Heart left ventricle (tissue), 13 donors: ENCODE data around the gene DMBT1.

Experiments used
- CTCF ChIP-seq, 12 donors: fragments of 200-600 bp; sonication (generic) in 4 of 12; IDR thresholded peaks; one replicate each; pipeline versions ENCODE4 v1.5.0 to v1.8.0; 2018 to 2022; ENCODE audit warnings: antibody characterized with exemption in 12 of 12, mild to moderate bottlenecking in 5 of 12
- POLR2A ChIP-seq, 2 donors: fragments of 450-650 bp; IDR thresholded peaks; one replicate each; pipeline ENCODE4 v1.6.1; 2017; ENCODE audit warnings: antibody characterized with exemption in 2 of 2, mild to moderate bottlenecking in 2 of 2, moderate library complexity in 2 of 2
- donor health status: ischemic (EF 13 %, LVEDD 7.1; RV severe dilation, severe dysfunction).
- donor health status: DM: no; HTN: yes; CAD: no.
- donor health status: DM: no; HTN: no; CAD: no.
- donor health status: ischemic (EF 25% LVEDD 6.9; RV normal size, moderate dysfunction).
- donor health status: ischemic (EF 25% LVEDD 5.7; RV mildly dilated, moderate dysfunction).
- donor health status: ischemic (EF 35%, LVEDD 5.7; RV mildly dilated, moderate dysfunction).
- donor health status: nonischemic (EF 11% LVEDD 7.7; RV severe dilation, severe dysfunction).
- donor health status: DM: yes; HTN: yes; CAD: no.
- donor health status: PGD.
- donor health status: ischemic (EF 29% LVEDD 5.4; RV normal size, mild dysfunction).
- donor health status: nonischemic (EF 23%, LVEDD 6.1; RV moderate dilation, normal function).

- no peak for TF ChIP-seq CTCF (IDR thresholded peaks at IDR 0.05)
- TF ChIP-seq POLR2A (IDR thresholded peaks at IDR 0.05) = no peak
Measured at GRCh38 chr10:122550427-122550826, 10.1 kb upstream of the DMBT1 start.
